Measurements from ENCODE around the gene ZNF516.

ZNF516 gene

GRCh38 chr18:76390452-76391035, 104.5 kb downstream of the ZNF516 start:
- TF ChIP-seq CTCF (IDR thresholded peaks at IDR 0.05; ENCODE audit: extremely low read depth, insufficient read depth, missing control alignments): no peak
- in situ Hi-C loops (cut with MboI; ENCODE audit: low pct_unique_long_range_greater_than_20kb, low sequenced_read_pairs, unreplicated experiment): no loop called here
- DNase-seq (ENCODE audit: low spot score): no peak

GRCh38 chr18:76389716-76390115, 105.3 kb downstream of the ZNF516 start:
- no peak for DNase-seq (ENCODE audit: low spot score)
- TF ChIP-seq CTCF (IDR thresholded peaks at IDR 0.05; ENCODE audit: extremely low read depth, insufficient read depth, missing control alignments): no peak
- in situ Hi-C loops (cut with MboI; ENCODE audit: low pct_unique_long_range_greater_than_20kb, low sequenced_read_pairs, unreplicated experiment): no loop called here

GRCh38 chr18:76388891-76389423, 106.1 kb downstream of the ZNF516 start:
- in situ Hi-C loops (cut with MboI; ENCODE audit: low pct_unique_long_range_greater_than_20kb, low sequenced_read_pairs, unreplicated experiment): no loop called here
- no peak for TF ChIP-seq CTCF (IDR thresholded peaks at IDR 0.05; ENCODE audit: extremely low read depth, insufficient read depth, missing control alignments)
- no peak for DNase-seq (ENCODE audit: low spot score)

- TF ChIP-seq CTCF (IDR thresholded peaks at IDR 0.05; ENCODE audit: extremely low read depth, insufficient read depth, missing control alignments): no peak
- in situ Hi-C loops (cut with MboI; ENCODE audit: low pct_unique_long_range_greater_than_20kb, low sequenced_read_pairs, unreplicated experiment): no loop called here
- no peak for DNase-seq (ENCODE audit: low spot score)
Measured at GRCh38 chr18:76388261-76388660, 106.8 kb downstream of the ZNF516 start.

GRCh38 chr18:76387608-76388007, 107.4 kb downstream of the ZNF516 start:
- TF ChIP-seq CTCF (IDR thresholded peaks at IDR 0.05; ENCODE audit: extremely low read depth, insufficient read depth, missing control alignments): no peak
- in situ Hi-C loops (cut with MboI; ENCODE audit: low pct_unique_long_range_greater_than_20kb, low sequenced_read_pairs, unreplicated experiment): no loop called here
- DNase-seq (ENCODE audit: low spot score): no peak

- no peak for TF ChIP-seq CTCF (IDR thresholded peaks at IDR 0.05; ENCODE audit: extremely low read depth, insufficient read depth, missing control alignments)
- in situ Hi-C loops (cut with MboI; ENCODE audit: low pct_unique_long_range_greater_than_20kb, low sequenced_read_pairs, unreplicated experiment): no loop called here
Measured at GRCh38 chr18:76386886-76387285, 108.2 kb downstream of the ZNF516 start.

More at GRCh38 chr18:76386886-76387285, 108.2 kb downstream of the ZNF516 start:
- no peak for DNase-seq (ENCODE audit: low spot score)

All from GM13977 (cell line).